Natural killer cell (primary cell): ENCODE results near the gene PAX6. TPM values are rescaled to one million over a fixed set of nuclear protein-coding genes. Genes with fewer than 3 reads are reported as not detected.
A peak's percentile ranks its signal among the peaks of the same experiment; 100 is the strongest.

Experiments used
- ATAC-seq, 3 donors: fragments of 150-1000 bp in 2 of 3; fragments of 200-7000 bp in 1 of 3; cut with Tn5 transposase; 1 replicate in 1 of 3; 2 replicates in 2 of 3; pipeline ENCODE4 v1.10.0; 2021; ENCODE audit warnings: mild to moderate bottlenecking in 2 of 3, moderate library complexity in 2 of 3
- DNase-seq, 2 donors: peaks; one replicate each; pipeline versions ENCODE4 v3.0.0 to v3.0.0-alpha.2; 2013 to 2021; ENCODE audit warnings: mixed read lengths in 1 of 2
- H3K27ac ChIP-seq: one replicate; pipeline ENCODE4 v1.5.1; 2013; ENCODE audit warnings: mild to moderate bottlenecking, low read length
- H3K27me3 ChIP-seq: one replicate; pipeline ENCODE4 v1.6.1; 2013; ENCODE audit warnings: low read length; ENCODE audit not compliant: control insufficient read depth, insufficient read depth
- H3K36me3 ChIP-seq: one replicate; pipeline ENCODE4 v1.6.1; 2013; ENCODE audit warnings: low read length; ENCODE audit not compliant: control insufficient read depth, insufficient read depth
- H3K4me1 ChIP-seq: one replicate; pipeline ENCODE4 v1.6.1; 2013; ENCODE audit warnings: low read length; ENCODE audit not compliant: control insufficient read depth, insufficient read depth
- H3K4me3 ChIP-seq: one replicate; pipeline ENCODE4 v1.5.1; 2013; ENCODE audit warnings: low read length
- H3K9me3 ChIP-seq: one replicate; pipeline ENCODE4 v1.6.1; 2013; ENCODE audit warnings: low read length; ENCODE audit not compliant: control insufficient read depth, insufficient read depth
- H3K27ac Mint-ChIP-seq, 2 donors: one replicate each; pipeline ENCODE4 v1.8.0; 2022; ENCODE audit warnings: mild to moderate bottlenecking in 2 of 2, mixed read lengths in 2 of 2, moderate library complexity in 1 of 2
- H3K27me3 Mint-ChIP-seq, 2 donors: one replicate each; pipeline ENCODE4 v1.8.0; 2022; ENCODE audit warnings: low read depth in 2 of 2, mixed read lengths in 2 of 2
- H3K36me3 Mint-ChIP-seq: one replicate; pipeline ENCODE4 v1.8.0; 2022; ENCODE audit warnings: mixed read lengths
- H3K4me1 Mint-ChIP-seq, 2 donors: one replicate each; pipeline ENCODE4 v1.8.0; 2022; ENCODE audit warnings: mixed read lengths in 2 of 2
- H3K4me3 Mint-ChIP-seq: one replicate; pipeline ENCODE4 v1.8.0; 2022; ENCODE audit warnings: mild to moderate bottlenecking, moderate library complexity, mixed read lengths
- H3K9me3 Mint-ChIP-seq, 2 donors: one replicate each; pipeline ENCODE4 v1.8.0; 2022; ENCODE audit warnings: mixed read lengths in 2 of 2
- CTCF ChIP-seq: fragments of 200-600 bp; IDR thresholded peaks from one replicate; pipeline ENCODE4 v1.8.0; 2022; ENCODE audit warnings: antibody characterized with exemption
- WGBS: methylation state at CpG from one replicate; pipeline ENCODE4 v1.1.7; 2013; ENCODE audit warnings: missing lambda C conversion rate; ENCODE audit not compliant: insufficient coverage; 5-methylcytosine and 5-hydroxymethylcytosine counted together
- intact Hi-C: fragments of 100-400 bp; cut with micrococcal nuclease; formaldehyde crosslinking; loops from one replicate; pipeline ENCODE4 v1.14.2; 2022
- total RNA-seq, 4 donors: library from RNA; stranded (reverse); fragments of 120-200 nt in 1 of 4; gene quantifications; one replicate each; pipeline versions ENCODE4 v1.2.3 to v1.2.4, GENCODE V29; 2013 to 2022

PAX6 gene
- total RNA-seq, 3 donors from 2014 or later (not counting 1 experiment from before 2014, with no cell fraction given): not detected

GRCh38 chr11:31799435-31800397, 11.4 kb downstream of the PAX6 start:
- Mint-ChIP-seq H3K4me1 (peaks cover 23 to 43% of the 10 kb centered on the region in 2 donors), H3K9me3 (peaks cover 3 to 5% of the 10 kb centered on the region in 2 donors)
- 9% methylated on average over 36 of the region's 48 CpGs for WGBS

GRCh38 chr11:31798554-31799434, 12.3 kb downstream of the PAX6 start:
- no peak for DNase-seq
- peaks cover 3 to 5% of the 10 kb centered on the region in 2 donors for H3K9me3 Mint-ChIP-seq
- no peak overlapping the region for H3K27ac Mint-ChIP-seq
- H3K36me3 Mint-ChIP-seq: peaks cover 42% of the 10 kb centered on the region
- Histone ChIP-seq H3K4me1 (peaks cover 16% of the 10 kb centered on the region), H3K27me3 (peaks cover 44% of the 10 kb centered on the region), H3K27ac (no peak overlapping the region), H3K9me3 (peaks cover 7% of the 10 kb centered on the region), H3K36me3 (no peaks in the 10 kb centered on the region), H3K4me3 (no peak overlapping the region)
- peaks cover 14 to 34% of the 10 kb centered on the region in 2 donors for H3K4me1 Mint-ChIP-seq
- peaks cover 78 to 90% of the 10 kb centered on the region in 2 donors for H3K27me3 Mint-ChIP-seq
- WGBS: 5% methylated on average over 52 of the region's 60 CpGs
- ATAC-seq: peak in 1 of 3 donors; percentile 25
- H3K4me3 Mint-ChIP-seq: no peak overlapping the region
- no peak for TF ChIP-seq CTCF
- intact Hi-C loops: no loop called here

More at GRCh38 chr11:31799435-31800397, 11.4 kb downstream of the PAX6 start:
- no peak overlapping the region for H3K27ac ChIP-seq
- H3K27me3 Mint-ChIP-seq: peaks cover 82 to 90% of the 10 kb centered on the region in 2 donors
- H3K4me3 ChIP-seq: no peak overlapping the region
- no peak overlapping the region for H3K4me3 Mint-ChIP-seq
- TF ChIP-seq CTCF: no peak
- H3K36me3 Mint-ChIP-seq: peaks cover 46% of the 10 kb centered on the region
- intact Hi-C loops: no loop called here
- no peaks in the 10 kb centered on the region for H3K36me3 ChIP-seq
- no peak for ATAC-seq
- H3K27me3 ChIP-seq: peaks cover 53% of the 10 kb centered on the region
- H3K4me1 ChIP-seq: peaks cover 26% of the 10 kb centered on the region
- DNase-seq: no peak
- no peak overlapping the region for H3K27ac Mint-ChIP-seq
- H3K9me3 ChIP-seq: peaks cover 13% of the 10 kb centered on the region

- Histone ChIP-seq H3K4me1 (peaks cover 10% of the 10 kb centered on the region), H3K9me3 (peaks cover 7% of the 10 kb centered on the region), H3K4me3 (no peak overlapping the region), H3K27me3 (peaks cover 37% of the 10 kb centered on the region), H3K27ac (no peak overlapping the region), H3K36me3 (no peaks in the 10 kb centered on the region)
- no peak for ATAC-seq
- intact Hi-C loops: no loop called here
- Mint-ChIP-seq H3K4me1 (peaks cover 7 to 27% of the 10 kb centered on the region in 2 donors), H3K4me3 (no peak overlapping the region), H3K27ac (no peak overlapping the region), H3K36me3 (peaks cover 35% of the 10 kb centered on the region), H3K9me3 (peaks cover 3 to 5% of the 10 kb centered on the region in 2 donors), H3K27me3 (peaks cover 75 to 88% of the 10 kb centered on the region in 2 donors)
- no peak for TF ChIP-seq CTCF
- no peak for DNase-seq
- 12% methylated on average over 21 of the region's 21 CpGs for WGBS
Observed at GRCh38 chr11:31798057-31798553, 13.0 kb downstream of the PAX6 start.
